K562 (cell line): ENCODE results near the gene TMEM107. TPM values are rescaled to one million over a fixed set of nuclear protein-coding genes. Genes with fewer than 3 reads are reported as not detected.

Source experiments
- ATF1 ChIP-seq, 2 experiments: fragments of 450-650 bp in 1 of 2; IDR thresholded peaks; 2 replicates each; pipeline ENCODE4 v1.6.1; 2016; ENCODE audit warnings: missing compliant biosample characterization in 1 of 2, missing genetic modification characterization in 1 of 2
- DNMT1 ChIP-seq: fragments of 450-650 bp; IDR thresholded peaks from 2 replicates; pipeline ENCODE4 v1.6.1; 2016; ENCODE audit warnings: antibody characterized with exemption, mild to moderate bottlenecking
- JUNB ChIP-seq: fragments of 450-650 bp; formaldehyde crosslinking; conservative IDR thresholded peaks from 2 replicates; pipeline ENCODE4 v1.4.0; 2020; ENCODE audit warnings: mild to moderate bottlenecking
- KAT7 ChIP-seq: sonication (generic); formaldehyde crosslinking; IDR thresholded peaks from 2 replicates; pipeline ENCODE4 v1.8.0; 2022; ENCODE audit warnings: missing genetic modification reagents, mild to moderate bottlenecking, borderline replicate concordance
- NCOA6 ChIP-seq: fragments of 450-650 bp; IDR thresholded peaks from 2 replicates; pipeline ENCODE4 v1.6.1; 2017; ENCODE audit warnings: mild to moderate bottlenecking
- PCBP2 ChIP-seq: fragments of 200-400 bp; formaldehyde crosslinking; IDR thresholded peaks from 2 replicates; pipeline ENCODE4 v1.6.1; 2018; ENCODE audit warnings: low read length, low read depth, mild to moderate bottlenecking, moderate library complexity; ENCODE audit not compliant: poor library complexity, severe bottlenecking
- RCOR1 ChIP-seq, 2 experiments: IDR thresholded peaks; 2 replicates each; pipeline ENCODE4 v1.6.1; 2012; ENCODE audit warnings: low read depth in 2 of 2, low read length in 2 of 2, borderline replicate concordance in 1 of 2, improper control_type of control experiment in 1 of 2
- ZKSCAN8 ChIP-seq: fragments of 200-800 bp; sonication (Bioruptor generic); IDR thresholded peaks from 2 replicates; pipeline ENCODE4 v1.6.1; 2016; ENCODE audit warnings: missing genetic modification characterization, missing compliant biosample characterization
- ZNF140 ChIP-seq: fragments of 250-450 bp; sonication (Bioruptor Pico); IDR thresholded peaks from 2 replicates; pipeline ENCODE4 v1.8.0; 2021; ENCODE audit warnings: moderate library complexity, mild to moderate bottlenecking, inconsistent platforms
- ZNF146 ChIP-seq: IDR thresholded peaks from one replicate; pipeline ENCODE4 v1.6.1; 2018; ENCODE audit warnings: missing compliant biosample characterization; ENCODE audit not compliant: unreplicated experiment
- ZNF644 ChIP-seq: fragments of 200-800 bp; sonication (Bioruptor generic); IDR thresholded peaks from 2 replicates; pipeline ENCODE4 v1.6.1; 2016; ENCODE audit warnings: low read depth, missing genetic modification characterization, missing compliant biosample characterization
- ZNF717 ChIP-seq: fragments of 250-450 bp; sonication (Bioruptor Pico); IDR thresholded peaks from 2 replicates; pipeline ENCODE4 v1.5.0; 2021
- polyA plus RNA-seq, 8 experiments: library from polyadenylated mRNA; depleted of rRNA in 4 of 8; stranded (reverse) in 5 of 8; unstranded in 3 of 8; fragments of >200 nt; fragmentation: Nextera tagmentation in 2 of 8; fragmentation: Illumina TruSeq in 1 of 8; extraction: Ambion mirVana in 2 of 8; extraction: Trizol in 1 of 8; gene quantifications; 2 replicates each; pipeline versions ENCODE4 v1.2.1 to v1.2.3, GENCODE V29; 2011 to 2014; ENCODE audit warnings: inconsistent platforms in 1 of 8, missing spikeins in 1 of 8
- total RNA-seq, 7 experiments: library from RNA; depleted of rRNA in 6 of 7; stranded (reverse); fragments of >200 nt in 6 of 7; fragmentation: Illumina TruSeq in 2 of 7; extraction: Trizol in 2 of 7; gene quantifications; 2 replicates each; pipeline versions ENCODE4 v1.2.1 to v1.2.3, GENCODE V29; 2011 to 2021; ENCODE audit warnings: low replicate concordance in 1 of 7
- TF ChIP-seq, protein P1 (sequence below): fragments of 150-350 bp; IDR thresholded peaks from 2 replicates; pipeline ENCODE4 v1.6.1; 2014; ENCODE audit warnings: low read depth, mild to moderate bottlenecking, low read length, borderline replicate concordance
- TF ChIP-seq, protein P2 (sequence below): sonication (generic); formaldehyde crosslinking; IDR thresholded peaks from 2 replicates; pipeline ENCODE4 v1.8.1; 2023; ENCODE audit warnings: mild to moderate bottlenecking, missing genetic modification reagents, moderate library complexity
- TF ChIP-seq, protein P3 (sequence below): fragments of 250-450 bp; sonication (Bioruptor Pico); IDR thresholded peaks from 2 replicates; pipeline ENCODE4 v1.9.0; 2021; ENCODE audit warnings: mild to moderate bottlenecking, inconsistent platforms

The TMEM107 gene
- total and polyA plus RNA-seq, 9 of the 15 experiments (the other 6 are each of a cell fraction or from before 2014, with no cell fraction given): 7.1 to 26.2 (median 16.9) TPM

DNA sequence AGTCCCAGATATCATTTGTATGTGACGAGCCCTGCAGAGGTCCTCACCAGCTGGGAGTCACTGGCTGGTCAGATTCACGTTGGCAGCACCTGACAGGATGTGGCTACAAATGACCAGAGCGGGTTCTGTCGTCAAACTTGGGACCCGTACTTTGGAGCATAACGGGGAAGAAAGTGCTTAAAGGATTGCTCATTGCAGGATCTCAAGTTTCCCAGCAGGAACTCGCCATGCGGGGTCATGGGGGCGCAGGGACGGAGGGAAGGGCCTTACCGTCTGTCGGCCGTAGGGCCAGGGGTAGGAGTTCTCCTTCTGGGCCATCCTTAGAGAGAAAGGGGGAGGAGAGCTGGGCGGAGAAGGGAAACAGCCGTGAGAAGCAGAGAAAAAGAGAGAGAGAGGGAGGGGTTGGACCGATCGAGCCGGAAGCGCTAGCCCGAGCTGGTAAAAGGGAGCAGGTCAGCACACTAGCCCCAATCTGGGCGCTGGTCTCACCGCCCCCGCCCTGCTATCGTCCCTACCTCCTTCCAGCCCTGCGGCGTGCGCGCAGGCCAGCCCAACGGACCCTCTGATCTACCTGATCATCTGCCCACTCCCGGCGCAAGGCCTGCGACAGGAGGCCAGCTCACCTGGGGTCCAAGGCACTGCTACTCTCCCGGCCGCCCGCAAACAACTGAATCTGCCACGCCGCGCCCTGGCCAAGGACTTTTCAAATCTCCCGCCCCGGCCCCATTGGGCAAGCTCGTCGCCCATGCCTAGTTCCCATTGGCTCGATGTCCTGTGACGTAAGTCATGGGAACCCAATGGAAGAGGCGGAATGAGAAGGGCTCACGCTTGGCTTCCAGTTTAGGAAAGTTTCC lies 34.0 kb upstream of the TMEM107 start, which contains the start of gene AURKB (continued):
- TF ChIP-seq, protein P1, sequence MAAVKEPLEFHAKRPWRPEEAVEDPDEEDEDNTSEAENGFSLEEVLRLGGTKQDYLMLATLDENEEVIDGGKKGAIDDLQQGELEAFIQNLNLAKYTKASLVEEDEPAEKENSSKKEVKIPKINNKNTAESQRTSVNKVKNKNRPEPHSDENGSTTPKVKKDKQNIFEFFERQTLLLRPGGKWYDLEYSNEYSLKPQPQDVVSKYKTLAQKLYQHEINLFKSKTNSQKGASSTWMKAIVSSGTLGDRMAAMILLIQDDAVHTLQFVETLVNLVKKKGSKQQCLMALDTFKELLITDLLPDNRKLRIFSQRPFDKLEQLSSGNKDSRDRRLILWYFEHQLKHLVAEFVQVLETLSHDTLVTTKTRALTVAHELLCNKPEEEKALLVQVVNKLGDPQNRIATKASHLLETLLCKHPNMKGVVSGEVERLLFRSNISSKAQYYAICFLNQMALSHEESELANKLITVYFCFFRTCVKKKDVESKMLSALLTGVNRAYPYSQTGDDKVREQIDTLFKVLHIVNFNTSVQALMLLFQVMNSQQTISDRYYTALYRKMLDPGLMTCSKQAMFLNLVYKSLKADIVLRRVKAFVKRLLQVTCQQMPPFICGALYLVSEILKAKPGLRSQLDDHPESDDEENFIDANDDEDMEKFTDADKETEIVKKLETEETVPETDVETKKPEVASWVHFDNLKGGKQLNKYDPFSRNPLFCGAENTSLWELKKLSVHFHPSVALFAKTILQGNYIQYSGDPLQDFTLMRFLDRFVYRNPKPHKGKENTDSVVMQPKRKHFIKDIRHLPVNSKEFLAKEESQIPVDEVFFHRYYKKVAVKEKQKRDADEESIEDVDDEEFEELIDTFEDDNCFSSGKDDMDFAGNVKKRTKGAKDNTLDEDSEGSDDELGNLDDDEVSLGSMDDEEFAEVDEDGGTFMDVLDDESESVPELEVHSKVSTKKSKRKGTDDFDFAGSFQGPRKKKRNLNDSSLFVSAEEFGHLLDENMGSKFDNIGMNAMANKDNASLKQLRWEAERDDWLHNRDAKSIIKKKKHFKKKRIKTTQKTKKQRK: no peak
- TF ChIP-seq ZNF717 (CRISPR knock-in tag) (no peak), PCBP2 (no peak), JUNB (no peak), RCOR1 (IDR thresholded peaks at IDR 0.05; ENCODE audit: borderline replicate concordance in 1 of 2, low read depth in 2 of 2, low read length in 2 of 2) (no peak), KAT7 (CRISPR knock-in tag) (0 out of 2 replicates have a peak, but pooled peaks have one; percentile 74), NCOA6 (no peak), ZKSCAN8 (no peak), DNMT1 (no peak), ZNF644 (tag) (no peak), ATF1 (CRISPR knock-in tag; IDR thresholded peaks at IDR 0.05) (0 out of 2 replicates have a peak, but pooled peaks have one; percentile 23), ATF1 (tag; IDR thresholded peaks at IDR 0.05) (peak; percentile 94), ZNF140 (CRISPR knock-in tag) (no peak), ZNF146 (no peak)
- TF ChIP-seq, protein P2, sequence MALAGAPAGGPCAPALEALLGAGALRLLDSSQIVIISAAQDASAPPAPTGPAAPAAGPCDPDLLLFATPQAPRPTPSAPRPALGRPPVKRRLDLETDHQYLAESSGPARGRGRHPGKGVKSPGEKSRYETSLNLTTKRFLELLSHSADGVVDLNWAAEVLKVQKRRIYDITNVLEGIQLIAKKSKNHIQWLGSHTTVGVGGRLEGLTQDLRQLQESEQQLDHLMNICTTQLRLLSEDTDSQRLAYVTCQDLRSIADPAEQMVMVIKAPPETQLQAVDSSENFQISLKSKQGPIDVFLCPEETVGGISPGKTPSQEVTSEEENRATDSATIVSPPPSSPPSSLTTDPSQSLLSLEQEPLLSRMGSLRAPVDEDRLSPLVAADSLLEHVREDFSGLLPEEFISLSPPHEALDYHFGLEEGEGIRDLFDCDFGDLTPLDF (CRISPR knock-in tag): peak; percentile 95
- TF ChIP-seq, protein P3, sequence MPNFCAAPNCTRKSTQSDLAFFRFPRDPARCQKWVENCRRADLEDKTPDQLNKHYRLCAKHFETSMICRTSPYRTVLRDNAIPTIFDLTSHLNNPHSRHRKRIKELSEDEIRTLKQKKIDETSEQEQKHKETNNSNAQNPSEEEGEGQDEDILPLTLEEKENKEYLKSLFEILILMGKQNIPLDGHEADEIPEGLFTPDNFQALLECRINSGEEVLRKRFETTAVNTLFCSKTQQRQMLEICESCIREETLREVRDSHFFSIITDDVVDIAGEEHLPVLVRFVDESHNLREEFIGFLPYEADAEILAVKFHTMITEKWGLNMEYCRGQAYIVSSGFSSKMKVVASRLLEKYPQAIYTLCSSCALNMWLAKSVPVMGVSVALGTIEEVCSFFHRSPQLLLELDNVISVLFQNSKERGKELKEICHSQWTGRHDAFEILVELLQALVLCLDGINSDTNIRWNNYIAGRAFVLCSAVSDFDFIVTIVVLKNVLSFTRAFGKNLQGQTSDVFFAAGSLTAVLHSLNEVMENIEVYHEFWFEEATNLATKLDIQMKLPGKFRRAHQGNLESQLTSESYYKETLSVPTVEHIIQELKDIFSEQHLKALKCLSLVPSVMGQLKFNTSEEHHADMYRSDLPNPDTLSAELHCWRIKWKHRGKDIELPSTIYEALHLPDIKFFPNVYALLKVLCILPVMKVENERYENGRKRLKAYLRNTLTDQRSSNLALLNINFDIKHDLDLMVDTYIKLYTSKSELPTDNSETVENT: no peak
